Measurements from ENCODE around the gene RALY. TPM values are rescaled to one million over a fixed set of nuclear protein-coding genes. Genes with fewer than 3 reads are reported as not detected.

Gene RALY
- total and polyA plus RNA-seq, 2 experiments from 2014 or later, result 122 to 240 TPM

GRCh38 chr20:34010405-34010931, 16.8 kb downstream of the RALY start:
- H4K20me1 ChIP-seq (ENCODE audit: insufficient read depth, poor library complexity, severe bottlenecking), result peaks cover 92% of the 10 kb centered on the region

GRCh38 chr20:34011275-34011674, 17.6 kb downstream of the RALY start:
- no peak for DNase-seq (ENCODE audit: low spot score)
- peaks cover 92% of the 10 kb centered on the region for H4K20me1 ChIP-seq (ENCODE audit: insufficient read depth, poor library complexity, severe bottlenecking)
- WGBS (ENCODE audit: low lambda C conversion rate, missing lambda C conversion rate), result 94% methylated on average over 1 of the region's 1 CpG

More at GRCh38 chr20:34010405-34010931, 16.8 kb downstream of the RALY start:
- Histone ChIP-seq H2AFZ (no peak overlapping the region), H3K27ac (no peak overlapping the region), H3K79me2 (peaks cover 100% of the 10 kb centered on the region), H3K4me3 (no peak overlapping the region), H3K4me2 (no peak overlapping the region), H3K36me3 (replicated peaks; ENCODE audit: insufficient read depth, low read depth) (no peaks in the 10 kb centered on the region), H3K9me2 (replicated peaks; ENCODE audit: insufficient read depth) (no peaks in the 10 kb centered on the region), H3K27me3 (no peaks in the 10 kb centered on the region), H3K9me3 (ENCODE audit: low read depth) (no peaks in the 10 kb centered on the region), H3K4me1 (ENCODE audit: insufficient read depth) (peaks cover 10% of the 10 kb centered on the region)
- TF ChIP-seq CTCF (IDR thresholded peaks at IDR 0.05; ENCODE audit: poor library complexity), result no peak
- WGBS (ENCODE audit: low lambda C conversion rate, missing lambda C conversion rate), result 87% methylated on average over 3 of the region's 3 CpGs
- no peak for DNase-seq (ENCODE audit: low spot score)

GRCh38 chr20:34012330-34012729, 18.6 kb downstream of the RALY start:
- Histone ChIP-seq H3K9me3 (ENCODE audit: low read depth) (no peaks in the 10 kb centered on the region), H4K20me1 (ENCODE audit: insufficient read depth, poor library complexity, severe bottlenecking) (peaks cover 95% of the 10 kb centered on the region), H3K4me2 (no peak overlapping the region), H3K9me2 (replicated peaks; ENCODE audit: insufficient read depth) (no peaks in the 10 kb centered on the region), H3K27me3 (no peaks in the 10 kb centered on the region), H3K79me2 (peaks cover 100% of the 10 kb centered on the region), H3K4me3 (no peak overlapping the region), H3K27ac (no peak overlapping the region), H3K36me3 (replicated peaks; ENCODE audit: insufficient read depth, low read depth) (no peaks in the 10 kb centered on the region), H2AFZ (no peak overlapping the region), H3K4me1 (ENCODE audit: insufficient read depth) (peaks cover 13% of the 10 kb centered on the region)
- 87% methylated on average over 5 of the region's 5 CpGs for WGBS (ENCODE audit: low lambda C conversion rate, missing lambda C conversion rate)
- DNase-seq (ENCODE audit: low spot score), result no peak
- TF ChIP-seq EZH2phosphoT487 (IDR thresholded peaks at IDR 0.05; ENCODE audit: low read depth, severe bottlenecking, unreplicated experiment) (no peak), CTCF (IDR thresholded peaks at IDR 0.05; ENCODE audit: poor library complexity) (no peak), EZH2 (IDR thresholded peaks at IDR 0.05; ENCODE audit: borderline replicate concordance) (no peak)

More at GRCh38 chr20:34011275-34011674, 17.6 kb downstream of the RALY start:
- Histone ChIP-seq H3K36me3 (replicated peaks; ENCODE audit: insufficient read depth, low read depth) (no peaks in the 10 kb centered on the region), H3K27ac (no peak overlapping the region), H3K9me3 (ENCODE audit: low read depth) (no peaks in the 10 kb centered on the region), H3K4me2 (no peak overlapping the region), H3K9me2 (replicated peaks; ENCODE audit: insufficient read depth) (no peaks in the 10 kb centered on the region), H3K79me2 (peaks cover 100% of the 10 kb centered on the region), H3K4me3 (no peak overlapping the region), H3K4me1 (ENCODE audit: insufficient read depth) (peaks cover 10% of the 10 kb centered on the region), H2AFZ (no peak overlapping the region), H3K27me3 (no peaks in the 10 kb centered on the region)
- TF ChIP-seq EZH2 (IDR thresholded peaks at IDR 0.05; ENCODE audit: borderline replicate concordance), result no peak
- TF ChIP-seq EZH2phosphoT487 (IDR thresholded peaks at IDR 0.05; ENCODE audit: low read depth, severe bottlenecking, unreplicated experiment), result no peak
- no peak for TF ChIP-seq CTCF (IDR thresholded peaks at IDR 0.05; ENCODE audit: poor library complexity)

GRCh38 chr20:34012735-34013134, 19.0 kb downstream of the RALY start:
- Histone ChIP-seq H3K27ac (no peak overlapping the region), H3K79me2 (peaks cover 100% of the 10 kb centered on the region), H3K4me2 (no peak overlapping the region), H4K20me1 (ENCODE audit: insufficient read depth, poor library complexity, severe bottlenecking) (peaks cover 99% of the 10 kb centered on the region), H3K36me3 (replicated peaks; ENCODE audit: insufficient read depth, low read depth) (no peaks in the 10 kb centered on the region), H2AFZ (no peak overlapping the region), H3K4me3 (no peak overlapping the region), H3K27me3 (no peaks in the 10 kb centered on the region), H3K9me2 (replicated peaks; ENCODE audit: insufficient read depth) (no peaks in the 10 kb centered on the region), H3K9me3 (ENCODE audit: low read depth) (no peaks in the 10 kb centered on the region), H3K4me1 (ENCODE audit: insufficient read depth) (peaks cover 13% of the 10 kb centered on the region)
- DNase-seq (ENCODE audit: low spot score), result no peak
- TF ChIP-seq EZH2 (IDR thresholded peaks at IDR 0.05; ENCODE audit: borderline replicate concordance), result no peak
- TF ChIP-seq EZH2phosphoT487 (IDR thresholded peaks at IDR 0.05; ENCODE audit: low read depth, severe bottlenecking, unreplicated experiment), result no peak
- no peak for TF ChIP-seq CTCF (IDR thresholded peaks at IDR 0.05; ENCODE audit: poor library complexity)
- 87% methylated on average over 3 of the region's 3 CpGs for WGBS (ENCODE audit: low lambda C conversion rate, missing lambda C conversion rate)

All from hepatocyte (in vitro differentiated cells).